Measurements from ENCODE around the gene SCAMP3.

SCAMP3 gene

GRCh38 chr1:155285631-155286044 lies 23.5 kb upstream of the SCAMP3 start:
- no peak for DNase-seq (ENCODE audit: low spot score)
- in situ Hi-C loops (cut with MboI; ENCODE audit: low sequenced_read_pairs, unreplicated experiment) = no loop called here
- TF ChIP-seq, protein P1, sequence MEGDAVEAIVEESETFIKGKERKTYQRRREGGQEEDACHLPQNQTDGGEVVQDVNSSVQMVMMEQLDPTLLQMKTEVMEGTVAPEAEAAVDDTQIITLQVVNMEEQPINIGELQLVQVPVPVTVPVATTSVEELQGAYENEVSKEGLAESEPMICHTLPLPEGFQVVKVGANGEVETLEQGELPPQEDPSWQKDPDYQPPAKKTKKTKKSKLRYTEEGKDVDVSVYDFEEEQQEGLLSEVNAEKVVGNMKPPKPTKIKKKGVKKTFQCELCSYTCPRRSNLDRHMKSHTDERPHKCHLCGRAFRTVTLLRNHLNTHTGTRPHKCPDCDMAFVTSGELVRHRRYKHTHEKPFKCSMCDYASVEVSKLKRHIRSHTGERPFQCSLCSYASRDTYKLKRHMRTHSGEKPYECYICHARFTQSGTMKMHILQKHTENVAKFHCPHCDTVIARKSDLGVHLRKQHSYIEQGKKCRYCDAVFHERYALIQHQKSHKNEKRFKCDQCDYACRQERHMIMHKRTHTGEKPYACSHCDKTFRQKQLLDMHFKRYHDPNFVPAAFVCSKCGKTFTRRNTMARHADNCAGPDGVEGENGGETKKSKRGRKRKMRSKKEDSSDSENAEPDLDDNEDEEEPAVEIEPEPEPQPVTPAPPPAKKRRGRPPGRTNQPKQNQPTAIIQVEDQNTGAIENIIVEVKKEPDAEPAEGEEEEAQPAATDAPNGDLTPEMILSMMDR (IDR thresholded peaks at IDR 0.05; ENCODE audit: borderline replicate concordance, control extremely low read depth, extremely low read depth, insufficient read depth, missing control alignments) = no peak

GRCh38 chr1:155285063-155285462 lies 22.9 kb upstream of the SCAMP3 start:
- in situ Hi-C loops (cut with MboI; ENCODE audit: low sequenced_read_pairs, unreplicated experiment) = no loop called here
- TF ChIP-seq, protein P1 (IDR thresholded peaks at IDR 0.05; ENCODE audit: borderline replicate concordance, control extremely low read depth, extremely low read depth, insufficient read depth, missing control alignments) = no peak
- no peak for DNase-seq (ENCODE audit: low spot score)

GRCh38 chr1:155284476-155284875 lies 22.3 kb upstream of the SCAMP3 start:
- in situ Hi-C loops (cut with MboI; ENCODE audit: low sequenced_read_pairs, unreplicated experiment) = no loop called here
- TF ChIP-seq, protein P1 (IDR thresholded peaks at IDR 0.05; ENCODE audit: borderline replicate concordance, control extremely low read depth, extremely low read depth, insufficient read depth, missing control alignments) = no peak
- no peak for DNase-seq (ENCODE audit: low spot score)

- DNase-seq (ENCODE audit: low spot score) = no peak
- in situ Hi-C loops (cut with MboI; ENCODE audit: low sequenced_read_pairs, unreplicated experiment) = no loop called here
- TF ChIP-seq, protein P1 (IDR thresholded peaks at IDR 0.05; ENCODE audit: borderline replicate concordance, control extremely low read depth, extremely low read depth, insufficient read depth, missing control alignments) = no peak
Observed at GRCh38 chr1:155282488-155283091, 20.4 kb upstream of the SCAMP3 start.

- no peak for DNase-seq (ENCODE audit: low spot score)
- TF ChIP-seq, protein P1 (IDR thresholded peaks at IDR 0.05; ENCODE audit: borderline replicate concordance, control extremely low read depth, extremely low read depth, insufficient read depth, missing control alignments) = no peak
- in situ Hi-C loops (cut with MboI; ENCODE audit: low sequenced_read_pairs, unreplicated experiment) = no loop called here
Observed at GRCh38 chr1:155279268-155279667, 17.1 kb upstream of the SCAMP3 start.

- in situ Hi-C loops (cut with MboI; ENCODE audit: low sequenced_read_pairs, unreplicated experiment) = no loop called here
- TF ChIP-seq, protein P1 (IDR thresholded peaks at IDR 0.05; ENCODE audit: borderline replicate concordance, control extremely low read depth, extremely low read depth, insufficient read depth, missing control alignments) = no peak
- DNase-seq (ENCODE audit: low spot score) = no peak
Observed at GRCh38 chr1:155278689-155279160, 16.6 kb upstream of the SCAMP3 start.

All from GM13976 (cell line).